GM18951 (cell line): ENCODE results near the gene FOXC1.

Experiments used
- POLR2A ChIP-seq: IDR thresholded peaks from 4 replicates; pipeline ENCODE4 v1.6.1; 2011; ENCODE audit warnings: mild to moderate bottlenecking; ENCODE audit not compliant: insufficient read length, insufficient read depth; ENCODE audit errors: extremely low read depth
- in situ Hi-C: fragments of 300-500 bp; cut with MboI; formaldehyde crosslinking; loops from one replicate; pipeline ENCODE4 v1.12.0; 2022; ENCODE audit warnings: low sequenced_read_pairs, mixed read lengths, inconsistent platforms; ENCODE audit not compliant: unreplicated experiment

FOXC1 gene

DNA sequence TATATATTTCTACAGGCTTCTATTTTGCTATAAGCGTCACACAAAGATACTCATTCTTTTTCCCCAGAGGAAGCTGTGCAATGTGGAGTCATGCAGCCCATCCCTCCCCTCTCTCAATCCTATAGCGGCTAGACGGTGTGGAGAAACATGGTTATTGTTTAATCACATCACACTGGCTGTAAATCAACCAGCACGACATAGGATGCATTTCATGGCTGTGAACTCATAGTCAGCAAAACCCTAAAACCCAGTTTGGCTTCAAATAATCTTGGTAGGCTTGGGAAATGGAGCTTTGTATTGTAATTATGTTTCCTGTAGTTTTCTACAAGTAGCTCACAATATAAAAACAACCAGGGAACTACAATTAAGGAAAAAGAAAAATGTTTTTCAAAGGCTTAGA, 16.8 kb downstream of the FOXC1 start:
- no peak for TF ChIP-seq POLR2A
- in situ Hi-C loops, result no loop called here

DNA sequence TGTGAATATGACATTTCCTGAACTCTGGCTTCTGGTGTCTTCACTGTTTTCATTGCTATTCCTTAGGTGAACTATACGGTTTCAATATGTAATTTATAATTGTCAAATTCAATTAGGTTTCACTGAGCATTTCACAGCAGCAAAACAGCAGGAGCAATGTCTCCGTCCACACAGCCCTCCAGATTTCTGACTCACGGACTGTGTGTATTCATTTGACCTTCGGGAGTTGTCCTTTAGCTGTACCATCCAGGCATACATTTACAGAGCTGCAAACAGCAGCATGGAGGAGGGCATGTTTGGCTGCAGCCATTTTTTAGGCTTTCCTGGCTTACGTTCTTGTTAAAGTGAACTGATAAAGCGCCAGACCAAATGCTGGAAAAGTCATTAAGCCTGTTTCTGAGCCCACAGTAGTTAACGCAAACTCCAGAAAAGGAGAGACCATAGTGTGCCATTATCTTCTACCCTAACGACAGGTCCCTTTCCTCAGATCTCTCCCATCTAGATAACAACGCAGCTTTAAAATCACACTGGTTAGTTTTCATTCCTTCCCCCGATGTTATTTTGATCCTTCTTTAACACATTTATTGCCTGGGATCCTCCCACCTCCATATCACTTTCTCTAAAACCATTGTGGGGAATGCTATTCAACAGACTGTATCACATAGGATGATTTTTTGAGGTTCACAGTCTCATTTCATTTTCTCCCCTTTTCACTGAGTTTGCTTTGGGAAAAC, 18.3 kb downstream of the FOXC1 start:
- TF ChIP-seq POLR2A, result no peak
- in situ Hi-C loops, result no loop called here

DNA sequence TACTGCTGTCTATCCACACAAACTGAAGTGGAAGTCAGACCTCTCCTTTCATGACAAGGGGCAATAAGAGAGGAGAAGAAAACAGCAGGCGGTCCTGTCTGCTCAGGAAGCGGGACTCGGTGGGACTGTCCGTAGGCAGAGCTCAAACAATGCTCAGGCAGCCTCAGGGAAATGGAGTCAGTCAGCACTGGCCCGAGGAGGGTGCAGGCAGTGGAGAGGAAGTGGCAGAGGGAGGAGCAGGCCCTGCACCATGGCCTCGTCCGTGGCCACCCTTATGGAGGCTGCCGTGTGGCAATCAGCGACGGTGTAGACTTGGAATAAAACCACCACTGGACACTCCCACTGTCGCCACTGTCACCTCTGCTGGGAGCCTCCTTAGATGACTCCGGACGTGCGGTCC, 19.6 kb downstream of the FOXC1 start:
- no peak for TF ChIP-seq POLR2A
- in situ Hi-C loops, result no loop called here

DNA sequence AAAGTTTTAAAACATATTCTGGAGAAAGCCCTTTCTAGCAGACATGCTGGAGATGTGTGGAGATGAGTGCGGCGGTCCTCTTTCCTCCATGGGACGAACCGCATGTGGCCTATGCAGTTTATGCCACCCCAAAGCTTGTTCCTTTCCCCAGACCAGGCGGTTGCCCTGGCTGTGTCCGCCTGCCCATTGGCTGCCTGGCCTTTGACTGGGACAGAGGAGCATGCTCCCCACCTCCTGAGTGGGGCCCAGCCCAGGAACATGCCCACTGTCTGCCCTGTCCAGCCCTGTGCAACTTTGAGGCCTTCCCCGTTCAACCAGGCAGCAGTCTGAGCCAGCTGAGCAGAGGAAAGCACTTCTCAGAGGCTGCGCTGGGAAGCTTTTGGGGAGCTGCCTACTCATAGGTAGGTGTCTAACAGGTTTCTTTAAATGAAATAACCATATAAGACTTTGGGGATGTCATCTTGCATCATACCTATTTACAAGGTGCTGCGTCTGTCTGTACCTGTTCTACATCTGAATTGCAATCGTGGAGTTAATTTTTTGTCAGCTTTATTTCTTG, 20.6 kb downstream of the FOXC1 start:
- in situ Hi-C loops, result no loop called here

DNA sequence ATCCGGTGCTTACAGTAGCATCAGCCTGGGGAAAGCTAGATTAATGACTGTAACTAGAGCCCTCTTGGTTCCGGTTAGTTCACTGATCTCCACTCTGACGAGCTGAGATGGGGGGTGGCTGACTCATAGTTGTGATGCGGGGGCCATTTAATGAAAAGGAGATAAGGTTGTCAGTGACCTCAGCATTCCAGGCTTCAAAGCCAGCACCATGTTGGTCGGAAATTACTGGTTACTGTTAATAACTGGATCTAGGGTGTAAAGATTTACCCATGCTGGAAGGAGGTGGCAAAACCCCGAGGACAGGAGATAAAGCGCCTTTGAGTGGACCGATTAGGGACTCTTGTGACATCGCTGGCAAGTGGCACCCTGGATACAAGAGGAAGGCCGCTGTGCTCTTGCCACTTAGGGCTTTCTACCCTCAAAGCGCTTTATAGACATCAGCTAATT, 21.1 kb downstream of the FOXC1 start:
- in situ Hi-C loops, result no loop called here
- no peak for TF ChIP-seq POLR2A

More for the DNA sequence above, 20.6 kb downstream of the FOXC1 start:
- no peak for TF ChIP-seq POLR2A

DNA sequence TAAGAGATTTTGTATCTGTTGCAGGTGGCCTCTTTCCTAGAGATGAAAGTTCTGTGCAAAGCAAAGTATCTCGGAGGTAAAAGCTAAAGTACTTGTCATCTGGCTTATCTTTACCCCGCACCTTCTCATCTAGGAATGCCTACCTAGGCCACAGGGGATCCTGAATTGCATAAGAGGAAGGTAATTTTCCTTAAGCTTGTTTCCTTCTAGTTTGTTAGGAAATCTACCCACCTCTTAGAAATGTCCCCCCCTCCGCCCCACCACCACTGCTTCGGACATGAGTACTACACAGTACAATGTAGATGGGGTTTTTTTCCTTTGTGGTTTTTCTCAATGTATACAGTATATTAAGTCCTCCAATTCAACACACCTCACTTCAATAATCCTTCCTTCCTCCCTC, 21.5 kb downstream of the FOXC1 start:
- in situ Hi-C loops, result no loop called here
- TF ChIP-seq POLR2A, result no peak

DNA sequence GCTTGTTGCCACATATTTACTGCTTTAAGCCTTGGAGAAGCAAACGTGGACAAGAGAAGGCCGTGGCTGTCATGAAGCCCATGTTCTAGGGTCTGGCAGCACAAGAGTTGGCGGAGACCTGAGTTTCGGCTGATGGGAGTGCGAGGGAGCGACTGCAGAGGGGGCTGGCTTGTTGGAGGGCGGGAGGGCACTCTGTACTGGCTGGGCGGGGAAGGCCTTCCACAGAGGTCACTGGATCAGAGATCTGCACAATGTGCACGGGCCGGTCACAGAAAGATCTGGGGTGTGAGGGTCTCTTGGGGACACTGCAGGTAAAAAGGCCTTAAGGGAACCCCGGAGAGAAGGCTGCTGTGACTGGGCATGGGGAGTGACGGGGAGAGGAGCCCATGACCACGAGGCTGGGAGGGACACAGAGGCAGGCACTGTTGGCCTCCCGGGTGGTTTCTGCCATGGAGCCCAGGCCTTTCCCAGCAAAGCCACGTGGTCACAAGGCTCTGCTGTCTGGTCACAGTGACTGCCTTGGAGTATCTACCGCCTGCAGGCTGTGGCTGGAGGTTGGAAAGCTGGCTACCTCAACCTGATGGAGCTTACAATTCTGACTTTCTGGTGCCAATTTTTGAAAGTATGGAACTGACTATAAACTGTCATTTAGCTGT, 23.8 kb downstream of the FOXC1 start:
- no peak for TF ChIP-seq POLR2A
- in situ Hi-C loops, result no loop called here

DNA sequence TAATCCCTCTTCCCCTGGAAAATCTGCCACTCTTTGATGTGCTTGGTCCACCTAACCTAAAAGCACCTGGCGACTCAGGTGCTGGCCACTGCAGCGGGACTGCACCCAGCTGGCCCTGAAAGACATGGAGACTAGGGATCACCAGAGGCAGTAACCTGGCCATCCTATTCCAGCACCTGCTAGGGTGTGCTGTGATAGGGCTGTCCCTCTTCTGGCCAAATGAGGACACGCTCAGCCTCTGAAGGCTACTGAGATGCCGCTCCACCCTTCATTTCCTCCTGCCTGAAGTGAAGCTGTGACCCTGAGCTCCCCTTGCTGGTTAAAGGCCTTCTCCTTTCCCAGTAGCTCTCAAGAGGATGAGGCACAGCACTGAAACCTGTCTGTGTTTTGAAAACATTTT, 24.4 kb downstream of the FOXC1 start:
- no peak for TF ChIP-seq POLR2A
- in situ Hi-C loops, result no loop called here

DNA sequence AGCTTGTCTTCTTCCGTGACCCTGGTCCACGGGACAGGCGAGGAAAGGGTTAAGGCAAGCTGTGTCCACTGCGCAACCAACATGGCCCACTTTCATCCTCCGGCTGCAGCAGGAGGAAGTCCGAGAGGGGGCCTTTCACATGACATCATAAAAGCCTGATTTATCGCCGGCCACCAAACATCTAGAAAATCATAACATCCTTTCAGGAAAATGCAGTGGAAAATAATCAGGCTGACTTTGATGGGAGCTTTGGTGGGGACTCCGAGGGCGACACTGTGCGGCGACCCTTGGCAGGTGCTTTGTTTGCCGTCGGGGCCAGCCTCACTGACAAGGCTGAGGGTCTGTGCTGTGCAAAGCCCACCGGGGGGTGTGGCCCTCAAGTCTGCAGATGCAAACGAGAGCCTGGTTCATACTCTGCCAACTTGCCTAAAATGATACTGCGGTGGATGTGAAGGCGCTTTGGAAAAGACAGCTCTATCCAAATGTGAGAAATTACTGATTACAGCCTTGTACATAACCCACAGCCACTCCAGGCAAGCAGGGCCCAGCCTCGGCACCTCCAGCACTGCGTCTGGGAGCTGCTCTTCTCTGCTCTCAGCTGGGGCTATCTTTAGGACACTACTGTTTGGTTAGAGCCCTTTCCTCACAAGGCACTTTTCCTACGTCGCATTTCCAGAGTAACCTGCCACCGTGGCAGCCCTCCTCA, 25.7 kb downstream of the FOXC1 start:
- no peak for TF ChIP-seq POLR2A
- in situ Hi-C loops, result no loop called here

DNA sequence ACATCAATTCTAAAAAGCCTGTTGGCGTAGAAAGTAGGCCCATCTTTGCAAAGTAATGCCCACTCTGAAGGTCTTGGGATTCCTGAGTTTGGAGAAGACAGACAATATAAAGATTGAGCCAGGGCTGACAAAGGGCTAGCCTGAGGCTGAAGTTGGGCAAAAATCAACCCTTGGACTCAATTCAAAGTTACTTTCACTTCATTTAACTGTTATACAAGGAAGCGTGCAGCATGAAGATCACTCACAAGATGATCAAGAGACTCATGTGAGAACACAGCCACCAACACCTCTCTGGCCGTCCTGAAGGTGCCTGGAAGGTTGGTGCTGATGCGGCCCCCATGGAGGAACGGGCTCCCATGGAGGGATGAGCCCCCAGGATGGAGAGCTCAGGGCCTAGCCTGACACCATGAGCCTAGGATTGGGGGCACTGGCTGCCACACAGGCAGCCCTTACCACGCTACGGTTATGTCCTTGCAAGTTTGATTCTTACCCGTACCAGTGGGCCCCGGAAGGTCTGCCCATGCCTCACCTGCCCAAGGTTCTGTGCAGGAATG, 26.6 kb downstream of the FOXC1 start:
- no peak for TF ChIP-seq POLR2A
- in situ Hi-C loops, result no loop called here

DNA sequence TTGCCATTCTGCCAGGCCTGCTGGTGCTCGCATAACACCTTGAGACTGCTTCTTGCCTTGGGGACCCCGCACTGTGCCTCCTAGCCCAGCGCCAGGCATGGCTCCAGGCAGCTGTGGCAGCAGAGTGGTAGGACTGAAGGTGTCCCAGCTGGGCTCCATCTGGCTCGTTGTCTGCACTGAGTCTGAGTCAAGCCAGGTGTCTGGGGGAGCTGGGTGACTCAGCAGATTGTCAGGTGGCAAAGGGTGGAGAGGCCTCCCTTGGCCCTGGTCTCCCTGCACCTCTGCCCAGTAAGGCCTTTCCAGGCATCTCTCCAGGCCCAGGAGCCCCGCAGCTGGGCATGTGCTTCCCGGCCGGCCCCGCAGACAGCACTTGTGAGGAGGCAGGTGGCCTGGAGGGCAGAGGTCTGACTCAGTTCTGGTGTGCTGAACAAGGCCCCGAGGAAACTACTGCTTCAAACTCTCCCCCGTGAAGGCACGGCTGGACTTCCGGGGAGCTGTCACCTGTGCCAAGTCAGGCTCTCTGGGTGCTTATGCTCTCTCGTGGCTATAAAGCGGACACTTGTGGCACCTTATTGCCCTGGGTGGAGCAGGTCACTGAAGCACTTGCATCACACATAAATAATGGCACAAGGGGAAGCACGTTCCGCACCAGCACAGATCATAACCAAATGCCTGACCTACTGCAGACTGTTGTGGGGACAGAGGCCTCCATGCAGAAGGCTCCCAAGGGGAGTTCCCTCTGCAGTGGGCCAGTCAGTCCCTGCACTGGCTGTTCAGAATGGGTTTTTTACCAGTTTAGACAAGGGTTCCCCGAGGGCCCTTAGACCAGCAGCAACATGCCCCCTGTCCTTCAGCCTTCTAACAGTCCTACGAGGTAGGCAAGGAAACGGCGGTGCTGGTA, 27.5 kb downstream of the FOXC1 start:
- no peak for TF ChIP-seq POLR2A
- in situ Hi-C loops, result no loop called here

DNA sequence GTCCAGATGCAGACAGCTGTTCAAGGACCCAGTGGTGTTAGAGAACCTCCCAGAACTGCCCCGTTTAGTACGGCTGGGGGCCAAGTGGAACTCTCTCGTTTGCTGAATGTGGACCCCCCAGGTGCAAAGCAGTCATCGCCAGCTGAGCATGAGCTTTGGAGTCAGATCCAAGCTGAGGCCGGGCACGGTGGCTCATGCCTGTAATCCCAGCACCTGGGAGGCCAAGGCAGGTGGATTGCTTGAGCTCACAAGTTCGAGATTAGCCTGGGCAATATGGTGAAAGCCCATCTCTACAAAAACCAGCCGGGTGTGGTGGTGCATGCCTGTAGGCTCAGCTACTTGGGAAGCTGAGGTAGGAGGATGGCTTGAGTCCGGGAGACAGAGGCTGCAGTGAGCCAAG, 29.7 kb downstream of the FOXC1 start:
- in situ Hi-C loops, result no loop called here
- no peak for TF ChIP-seq POLR2A
